GM19463 (cell line): ENCODE results near the gene GOLGB1.

Experiments used
- ATAC-seq: cut with Tn5 transposase; IDR thresholded peaks from one replicate; pipeline ENCODE4 v1.9.1; 2021; ENCODE audit warnings: mild to moderate bottlenecking, moderate library complexity; ENCODE audit not compliant: unreplicated experiment

The GOLGB1 gene

GRCh38 chr3:121641127-121641526 is 108.4 kb downstream of the GOLGB1 start:
- no peak for ATAC-seq

GRCh38 chr3:121637922-121638321 is 111.6 kb downstream of the GOLGB1 start:
- peak; percentile 58 for ATAC-seq

- ATAC-seq: no peak
Observed at GRCh38 chr3:121630355-121630754, 119.2 kb downstream of the GOLGB1 start.

- no peak for ATAC-seq
Observed at GRCh38 chr3:121629601-121630000, 119.9 kb downstream of the GOLGB1 start.

GRCh38 chr3:121627622-121628021 is 121.9 kb downstream of the GOLGB1 start:
- no peak for ATAC-seq

- no peak for ATAC-seq
Observed at GRCh38 chr3:121627211-121627610, 122.3 kb downstream of the GOLGB1 start.

GRCh38 chr3:121626495-121626894 is 123.0 kb downstream of the GOLGB1 start:
- ATAC-seq: no peak

GRCh38 chr3:121624147-121624899 is 125.2 kb downstream of the GOLGB1 start:
- ATAC-seq: no peak

- no peak for ATAC-seq
Observed at GRCh38 chr3:121621491-121621890, 128.1 kb downstream of the GOLGB1 start.

- ATAC-seq: no peak
Observed at GRCh38 chr3:121619691-121620090, 129.8 kb downstream of the GOLGB1 start.
